SU-DHL-6 (cell line): ENCODE measurements around the gene FOXK2.

Source experiments
- H2AFZ ChIP-seq: fragments of 200-600 bp; sonication (generic); 2 replicates; pipeline ENCODE4 v1.6.1; 2014; ENCODE audit warnings: low read depth, mild to moderate bottlenecking, moderate library complexity, mixed read lengths, antibody characterized with exemption, low read length; ENCODE audit not compliant: severe bottlenecking
- H3F3A ChIP-seq: fragments of 200-600 bp; shearing (Covaris generic); 2 replicates; pipeline ENCODE4 v1.6.0; 2016; ENCODE audit warnings: antibody characterized with exemption, mild to moderate bottlenecking; ENCODE audit not compliant: insufficient read depth
- H3K27ac ChIP-seq: fragments of 200-600 bp; sonication (generic); 2 replicates; pipeline ENCODE4 v1.5.1; 2016; ENCODE audit warnings: low read depth, mild to moderate bottlenecking, low read length, moderate library complexity, mixed read lengths
- H3K27me3 ChIP-seq: fragments of 200-600 bp; sonication (generic), shearing (Covaris generic); 2 replicates; pipeline ENCODE4 v1.6.0; 2014; ENCODE audit warnings: mild to moderate bottlenecking, low read length
- H3K36me3 ChIP-seq: fragments of 200-600 bp; sonication (generic); 2 replicates; pipeline ENCODE4 v1.6.1; 2014; ENCODE audit warnings: mild to moderate bottlenecking, low read length, mixed read lengths
- H3K4me2 ChIP-seq: fragments of 300-600, 200-600 bp; shearing (Covaris generic), sonication (generic); 2 replicates; pipeline ENCODE4 v1.6.0; 2014; ENCODE audit warnings: low read length, low read depth, mild to moderate bottlenecking; ENCODE audit not compliant: poor library complexity, severe bottlenecking
- H3K4me3 ChIP-seq: fragments of 200-600 bp; sonication (generic); 2 replicates; pipeline ENCODE4 v1.5.1; 2014; ENCODE audit warnings: antibody characterized with exemption, low read length, mild to moderate bottlenecking, mixed read lengths; ENCODE audit not compliant: insufficient read depth, poor library complexity, severe bottlenecking
- H3K79me2 ChIP-seq: fragments of 200-600 bp; sonication (generic); 2 replicates; pipeline ENCODE4 v1.6.1; 2014; ENCODE audit warnings: mild to moderate bottlenecking, low read length, moderate library complexity; ENCODE audit not compliant: insufficient read depth
- H3K9ac ChIP-seq: fragments of 200-600 bp; sonication (generic); 2 replicates; pipeline ENCODE4 v1.7.0; 2014; ENCODE audit warnings: mild to moderate bottlenecking, low read length
- H3K9me2 ChIP-seq: fragments of 200-600 bp; sonication (generic); replicated peaks from 2 replicates; pipeline ENCODE4 v1.6.1; 2014; ENCODE audit warnings: low read length; ENCODE audit not compliant: insufficient read depth
- H3K9me3 ChIP-seq: fragments of 200-600 bp; sonication (generic); 2 replicates; pipeline ENCODE4 v1.6.1; 2014; ENCODE audit warnings: low read length, mixed read lengths; ENCODE audit not compliant: insufficient read depth
- H4K20me1 ChIP-seq: fragments of 200-600 bp; sonication (generic); 2 replicates; pipeline ENCODE4 v1.6.1; 2014; ENCODE audit warnings: low read depth, mild to moderate bottlenecking, antibody characterized with exemption, low read length, moderate library complexity, mixed read lengths
- CTCF ChIP-seq: fragments of 200-600 bp; sonication (generic); IDR thresholded peaks from one replicate; pipeline ENCODE4 v1.5.1; 2017; ENCODE audit warnings: antibody characterized with exemption, mild to moderate bottlenecking, low read length, moderate library complexity; ENCODE audit not compliant: insufficient read depth, poor library complexity, severe bottlenecking
- EZH2phosphoT487 ChIP-seq: fragments of 200-600 bp; sonication (generic), shearing (Covaris generic); conservative IDR thresholded peaks from 2 replicates; pipeline ENCODE4 v1.6.1; 2018; ENCODE audit warnings: mild to moderate bottlenecking, antibody characterized with exemption, low read length, moderate library complexity, mixed read lengths

FOXK2 gene

GRCh38 chr17:82598256-82599119 lies 79.0 kb downstream of the FOXK2 start:
- H3K9me2 ChIP-seq: no peaks in the 10 kb centered on the region
- no peak overlapping the region for H3K9ac ChIP-seq
- no peaks in the 10 kb centered on the region for H3K27me3 ChIP-seq
- H3F3A ChIP-seq: no peaks in the 10 kb centered on the region
- H3K36me3 ChIP-seq: peaks cover 8% of the 10 kb centered on the region; the same call in 1 of the 2 replicates
- H3K27ac ChIP-seq: no peak overlapping the region
- no peak overlapping the region for H3K4me2 ChIP-seq
- H2AFZ ChIP-seq: no peak overlapping the region
- no peak overlapping the region for H3K4me3 ChIP-seq
- no peak for TF ChIP-seq EZH2phosphoT487
- no peak for TF ChIP-seq CTCF
- no peaks in the 10 kb centered on the region for H4K20me1 ChIP-seq
- no peaks in the 10 kb centered on the region for H3K9me3 ChIP-seq
- no peaks in the 10 kb centered on the region for H3K79me2 ChIP-seq

- no peak overlapping the region for H3K9ac ChIP-seq
- no peak for TF ChIP-seq EZH2phosphoT487
- TF ChIP-seq CTCF: no peak
- no peak overlapping the region for H3K4me2 ChIP-seq
- H3K4me3 ChIP-seq: no peak overlapping the region
- H3K79me2 ChIP-seq: no peaks in the 10 kb centered on the region
- no peaks in the 10 kb centered on the region for H3K9me3 ChIP-seq
- no peaks in the 10 kb centered on the region for H3F3A ChIP-seq
- H2AFZ ChIP-seq: no peak overlapping the region
- no peak overlapping the region for H3K27ac ChIP-seq
- H3K9me2 ChIP-seq: no peaks in the 10 kb centered on the region
- no peaks in the 10 kb centered on the region for H4K20me1 ChIP-seq
- H3K36me3 ChIP-seq: peaks cover 8% of the 10 kb centered on the region; the same call in 1 of the 2 replicates
- H3K27me3 ChIP-seq: no peaks in the 10 kb centered on the region
These were observed 80.4 kb downstream of the FOXK2 start for GRCh38 chr17:82599674-82600661.

- Histone ChIP-seq H3K27me3 (no peaks in the 10 kb centered on the region), H4K20me1 (no peaks in the 10 kb centered on the region), H3K4me3 (no peak overlapping the region), H3K27ac (no peak overlapping the region), H3K4me2 (no peak overlapping the region), H3K9me2 (no peaks in the 10 kb centered on the region), H3K9ac (no peak overlapping the region), H3K36me3 (peaks cover 8% of the 10 kb centered on the region; the same call in 1 of the 2 replicates), H3K9me3 (no peaks in the 10 kb centered on the region), H3K79me2 (no peaks in the 10 kb centered on the region), H3F3A (no peaks in the 10 kb centered on the region), H2AFZ (no peak overlapping the region)
- TF ChIP-seq EZH2phosphoT487: no peak
- no peak for TF ChIP-seq CTCF
These were observed 81.4 kb downstream of the FOXK2 start for GRCh38 chr17:82600731-82601446.
